Measurements from ENCODE around the gene PHF21A.

DNA sequence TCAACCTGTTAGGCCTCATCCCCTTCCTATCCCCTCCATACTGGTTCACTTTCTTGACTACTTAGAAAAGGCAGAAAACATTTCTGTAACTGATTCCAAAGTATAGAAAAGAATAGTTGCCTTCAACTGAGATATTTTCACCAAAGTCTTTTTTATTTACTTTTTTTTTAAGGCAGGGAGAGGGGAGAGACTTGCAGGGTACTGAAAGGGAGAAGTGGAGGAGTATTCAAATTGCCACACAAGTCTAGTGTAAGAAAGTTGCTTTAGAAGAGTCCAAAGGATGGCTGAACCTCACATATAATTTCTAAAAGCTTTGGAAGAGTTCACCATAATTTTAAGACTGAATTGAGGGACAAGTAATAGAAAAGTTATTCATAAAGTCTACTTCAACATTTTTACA, 6.3 kb downstream of the PHF21A start:
- TF ChIP-seq CTCF (conservative IDR thresholded peaks at IDR 0.05; ENCODE audit: low read length) = no peak
- no peak for TF ChIP-seq EZH2phosphoT487 (IDR thresholded peaks at IDR 0.05; ENCODE audit: borderline replicate concordance, low read depth, low read length)
